GM19238 (cell line): ENCODE results near the gene MRPS6.

Experiments used
- DNase-seq: peaks from one replicate; pipeline ENCODE4 v3.0.0; 2011; ENCODE audit warnings: low spot score; ENCODE audit not compliant: insufficient read length

MRPS6 gene

GRCh38 chr21:34073032-34073748, at the start of gene MRPS6, which contains the start of gene SLC5A3:
TSS of gene MRPS6 (plus strand) at chr21:34073578. CDS start at chr21:34073701, 123 bp downstream.
TSS of gene SLC5A3 (plus strand) at chr21:34073578. CDS start at chr21:34095199, 21,621 bp downstream.
- DNase-seq = peak; percentile 85

DNA sequence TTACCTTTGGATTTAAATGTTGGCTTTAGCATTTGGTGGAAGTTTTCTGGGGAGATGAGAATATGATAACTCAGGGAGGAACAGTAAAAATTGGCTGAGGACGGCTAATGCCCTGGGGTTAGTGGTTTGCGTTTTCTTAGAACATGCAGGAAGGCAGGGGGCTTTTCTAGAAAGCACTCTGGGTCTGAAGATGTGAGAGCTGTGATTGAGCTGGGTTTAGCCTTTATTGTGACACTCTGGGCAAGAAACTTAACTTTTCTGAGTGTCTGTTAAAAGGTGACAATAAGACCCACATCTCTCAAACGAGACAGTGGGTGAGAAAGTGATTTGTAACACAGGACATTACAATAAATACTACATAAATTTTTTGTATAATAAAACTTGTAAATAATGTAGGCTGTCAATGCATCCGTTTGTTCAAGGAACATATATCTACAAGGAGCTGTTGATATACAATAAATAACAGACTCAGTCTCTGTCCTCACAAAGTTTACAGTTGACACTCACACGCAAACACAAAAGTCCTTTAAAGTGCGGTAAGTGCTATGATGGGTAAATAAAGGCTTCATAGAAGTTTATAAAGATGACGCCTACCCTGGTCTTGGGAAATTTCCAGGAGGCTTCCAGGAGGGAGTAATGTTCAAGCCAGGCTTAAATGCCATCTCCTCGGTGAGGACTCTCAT, 49.5 kb upstream of the MRPS6 start:
- DNase-seq = no peak

GRCh38 chr21:34024374-34024693, 49.0 kb upstream of the MRPS6 start:
- no peak for DNase-seq

DNA sequence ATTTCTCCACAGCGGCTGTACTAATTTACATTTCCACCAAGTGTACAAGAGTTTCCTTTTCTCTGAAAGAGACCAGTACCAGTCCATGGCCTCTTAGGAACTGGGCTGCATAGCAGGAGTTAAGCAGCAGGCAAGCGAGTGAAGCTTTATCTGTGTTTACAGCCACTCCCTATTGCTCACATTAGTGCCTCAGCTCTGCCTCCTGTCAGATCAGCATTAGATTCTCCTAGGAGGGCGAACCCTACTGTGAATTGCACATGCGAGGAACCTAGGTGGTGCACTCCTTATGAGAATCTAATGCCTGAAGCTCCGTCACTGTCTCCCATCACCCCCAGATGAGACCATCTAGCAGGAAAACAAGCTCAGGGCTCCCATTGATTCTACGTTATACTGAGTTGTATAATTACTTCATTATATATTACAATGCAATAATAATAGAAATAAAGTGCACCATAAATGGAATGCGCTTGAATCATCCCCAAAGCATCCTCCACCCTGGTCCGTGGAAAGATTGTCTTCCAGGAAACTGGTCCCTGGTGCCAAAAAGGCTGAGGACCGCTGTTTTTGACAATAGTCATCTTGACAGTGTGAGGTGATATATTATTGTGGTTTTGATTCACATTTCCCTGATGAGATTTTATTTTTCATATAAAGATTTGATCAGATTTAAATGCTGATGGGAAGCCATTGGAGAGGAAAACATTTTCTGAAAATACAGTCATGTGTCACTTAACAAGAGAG, 45.5 kb upstream of the MRPS6 start:
- DNase-seq = no peak

DNA sequence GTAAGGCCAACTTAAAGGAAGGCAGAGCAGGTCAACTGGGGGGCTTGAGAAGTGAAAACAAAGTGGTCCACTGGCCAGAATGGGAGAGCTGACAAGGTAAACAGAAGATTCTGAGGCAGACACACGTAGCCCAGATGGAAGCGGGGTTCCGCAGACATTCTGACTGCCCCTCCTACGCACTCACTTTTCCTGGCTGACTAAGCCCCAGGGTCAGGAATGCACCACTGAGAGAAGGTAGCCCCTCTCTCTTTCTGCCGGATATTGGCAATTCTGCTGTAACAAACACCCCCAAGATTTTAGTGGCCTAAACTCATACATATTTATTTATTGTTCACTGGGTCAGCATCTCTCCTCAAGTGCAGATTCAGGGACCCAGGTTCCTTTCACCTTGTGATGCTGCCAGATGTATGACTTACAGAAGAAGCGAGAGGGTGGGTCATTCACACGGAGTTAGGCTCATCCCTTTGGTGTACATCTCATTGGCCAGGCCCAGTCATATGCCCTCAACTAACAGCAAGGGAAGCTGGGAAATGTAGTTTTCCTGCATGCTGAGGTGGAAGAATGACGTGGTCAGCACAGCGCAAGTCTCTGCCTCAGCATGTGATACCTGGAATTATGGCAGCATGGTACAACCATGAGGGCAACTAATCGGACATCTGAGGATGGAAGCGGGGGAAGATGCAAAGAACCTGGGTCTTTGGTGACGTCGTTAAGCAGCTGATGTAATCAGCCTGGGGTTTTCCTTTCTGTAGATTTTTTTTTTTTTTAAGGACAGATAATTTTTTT, 43.4 kb upstream of the MRPS6 start:
- DNase-seq = no peak

- no peak for DNase-seq
These were observed 41.5 kb upstream of the MRPS6 start for GRCh38 chr21:34031835-34032370.

DNA sequence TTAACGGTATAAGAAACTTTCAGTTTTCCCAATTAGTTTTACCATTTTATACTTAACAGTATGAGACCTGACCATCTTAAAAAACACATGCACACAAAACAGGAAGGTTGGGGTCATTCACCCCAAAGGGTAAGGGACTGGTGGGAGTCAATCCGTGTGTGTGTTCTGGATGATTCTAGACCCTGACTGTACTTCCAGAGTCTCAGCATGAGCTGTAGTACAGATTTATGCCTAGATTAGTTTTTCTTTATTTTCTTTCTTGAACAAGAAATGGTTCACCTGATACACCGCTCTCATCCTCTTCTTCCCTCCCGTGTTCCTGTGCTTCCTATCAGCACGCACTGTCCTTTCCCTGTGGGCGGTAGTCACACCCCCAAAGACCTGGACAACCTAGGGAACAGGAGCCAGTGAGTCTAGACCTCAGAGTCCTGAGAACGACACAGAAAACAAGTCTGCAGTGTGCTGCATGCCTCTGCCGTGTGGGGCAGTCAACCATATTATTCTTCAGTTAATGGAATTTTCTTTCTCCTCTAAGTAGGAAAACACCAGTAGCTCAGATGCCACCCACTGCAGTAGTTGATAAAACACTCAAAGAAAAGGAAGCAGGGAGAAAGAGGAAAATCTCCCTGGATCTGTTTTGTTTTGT, 38.9 kb upstream of the MRPS6 start:
- no peak for DNase-seq

DNA sequence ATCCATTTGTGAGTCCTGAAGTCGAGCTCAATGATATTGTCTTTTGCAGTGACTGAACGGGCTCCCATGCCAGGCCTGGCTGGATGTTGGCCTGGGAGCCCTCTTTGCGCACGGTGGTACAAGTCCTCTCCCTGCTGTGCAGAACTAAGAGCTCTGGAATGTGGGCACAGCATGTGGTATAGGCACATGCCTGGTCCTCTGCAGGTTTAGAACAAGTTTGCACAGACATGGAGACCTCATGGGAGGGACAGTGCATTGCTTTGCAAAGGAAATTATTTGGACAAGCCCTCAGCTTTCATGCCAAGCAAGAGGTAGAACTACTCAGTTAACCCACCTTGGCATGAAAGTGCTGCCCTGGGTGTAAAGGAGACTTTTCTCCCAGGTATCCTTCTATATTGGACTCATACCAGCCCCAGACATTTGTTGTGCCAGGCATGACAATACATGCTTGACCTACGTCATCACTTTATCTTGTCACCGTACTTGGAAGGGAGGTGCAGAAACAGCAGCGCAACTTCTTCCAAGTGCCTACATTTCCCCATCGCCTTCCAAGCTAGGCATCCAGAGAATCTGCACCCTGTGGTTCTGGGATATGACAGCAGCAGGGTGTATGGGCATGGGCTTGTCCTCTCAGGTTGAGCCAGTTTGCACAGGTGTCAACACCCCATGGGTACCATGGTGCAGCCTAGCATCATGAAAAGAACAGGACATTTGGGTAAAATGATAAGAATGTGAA, 37.6 kb upstream of the MRPS6 start:
- no peak for DNase-seq

DNA sequence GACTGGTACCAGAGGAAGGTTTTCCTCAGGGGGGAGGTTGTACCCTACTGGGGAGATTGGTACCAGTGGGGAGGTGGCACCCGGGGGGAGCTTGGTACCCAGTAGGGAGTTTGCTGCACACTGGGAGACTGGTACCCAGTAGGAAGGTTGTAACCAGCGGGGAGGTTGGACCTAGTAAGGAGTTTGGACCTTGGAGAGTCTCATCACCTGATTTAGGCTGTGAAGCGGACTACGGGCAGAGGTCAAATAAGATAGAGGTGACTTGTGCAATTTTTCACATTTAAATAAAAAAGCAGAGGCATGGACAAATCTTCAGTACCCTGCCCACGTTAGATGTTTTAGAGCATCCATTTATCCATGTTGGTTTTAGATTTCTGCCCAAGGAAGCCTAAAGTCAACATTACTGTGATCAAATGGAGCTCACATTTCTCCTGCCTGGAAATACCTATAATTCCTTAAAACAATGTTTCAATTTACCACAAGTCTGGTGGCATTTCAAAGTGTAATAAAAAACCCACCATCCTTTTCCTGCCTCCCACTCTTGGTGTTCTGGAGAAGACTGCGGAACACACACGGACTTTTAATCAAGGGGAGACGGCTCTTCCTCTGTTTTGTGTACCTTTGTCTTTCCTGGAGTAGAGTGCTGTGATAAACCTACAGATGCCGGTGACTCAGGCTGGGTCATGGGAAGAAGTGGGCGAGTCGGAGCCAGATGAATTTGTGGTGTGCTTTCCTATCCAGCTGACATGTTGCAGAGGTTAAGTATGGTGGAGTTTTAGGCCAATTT, 36.2 kb upstream of the MRPS6 start:
- no peak for DNase-seq

DNA sequence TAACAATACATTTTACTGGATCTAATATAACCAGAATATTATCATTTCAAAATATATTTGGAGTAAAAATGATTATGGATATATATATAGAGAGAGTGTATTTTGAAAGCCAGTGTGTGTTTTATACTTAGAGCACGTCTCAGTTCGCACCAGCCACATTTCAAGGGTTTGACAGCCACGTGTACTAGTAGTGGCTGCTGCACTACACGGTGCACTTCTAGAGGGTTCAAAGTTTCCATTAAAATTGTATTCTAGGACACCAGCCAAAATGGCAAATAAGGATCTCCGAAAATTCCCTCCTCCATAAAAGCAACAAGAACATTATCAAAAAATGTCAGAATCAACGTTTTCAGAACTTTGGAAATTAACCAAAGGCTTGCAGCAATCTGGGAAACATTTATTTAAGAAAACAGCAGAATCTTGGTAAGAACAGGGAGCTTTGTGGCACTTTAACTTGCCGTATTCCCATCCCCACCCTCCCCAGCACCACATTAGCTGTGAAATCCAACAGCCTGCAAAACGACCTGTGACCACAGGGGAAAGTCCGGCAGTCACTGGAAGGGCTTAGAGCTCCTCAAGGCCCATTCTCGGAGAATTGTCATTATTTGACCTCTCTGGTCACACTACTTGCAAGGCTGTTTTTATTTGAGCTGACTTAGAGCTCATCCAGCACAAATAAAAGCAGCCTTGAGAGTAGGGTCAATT, 33.5 kb upstream of the MRPS6 start:
- no peak for DNase-seq

DNA sequence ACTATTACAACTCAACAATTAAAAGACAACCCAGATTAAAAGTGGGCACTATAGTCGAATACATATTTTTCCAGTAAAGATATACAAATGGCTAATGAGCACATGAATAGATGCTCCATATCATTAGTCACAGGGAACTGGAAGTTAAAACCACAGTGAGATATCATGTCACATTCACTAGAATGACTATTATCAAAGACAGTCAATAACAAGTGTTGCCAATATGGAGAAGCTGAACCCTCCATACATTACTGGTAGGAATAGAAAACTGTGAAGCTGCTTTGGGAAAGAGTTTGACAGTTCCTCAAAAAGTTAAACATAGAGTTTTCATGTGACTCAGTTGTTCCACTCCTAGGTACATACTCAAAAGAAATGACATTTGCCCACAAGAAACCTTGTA, 30.6 kb upstream of the MRPS6 start:
- DNase-seq = no peak

- no peak for DNase-seq
These were observed 30.0 kb upstream of the MRPS6 start for GRCh38 chr21:34043333-34043732.

DNA sequence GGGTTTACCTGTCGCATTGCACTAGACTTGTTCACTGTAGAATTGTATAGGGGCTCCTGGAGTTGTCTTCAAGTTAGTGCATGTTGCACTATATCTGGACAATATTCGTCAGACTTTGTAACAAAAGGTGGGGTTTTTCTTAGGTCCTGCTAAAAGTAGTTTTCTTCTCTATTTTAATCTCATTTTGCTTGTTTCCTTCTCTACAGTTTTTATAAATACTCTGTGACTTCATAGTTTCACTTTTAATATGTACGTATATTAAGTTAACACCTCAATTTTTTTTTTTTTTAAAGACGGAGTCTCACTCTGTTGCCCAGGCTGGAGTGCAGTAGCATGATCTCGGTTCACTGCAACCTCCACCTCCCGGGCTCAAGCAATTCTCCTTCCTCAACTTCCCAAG, 26.5 kb upstream of the MRPS6 start:
- no peak for DNase-seq

GRCh38 chr21:34047835-34048234, 25.5 kb upstream of the MRPS6 start:
- DNase-seq = no peak

GRCh38 chr21:34052171-34052570, 21.2 kb upstream of the MRPS6 start:
- no peak for DNase-seq

DNA sequence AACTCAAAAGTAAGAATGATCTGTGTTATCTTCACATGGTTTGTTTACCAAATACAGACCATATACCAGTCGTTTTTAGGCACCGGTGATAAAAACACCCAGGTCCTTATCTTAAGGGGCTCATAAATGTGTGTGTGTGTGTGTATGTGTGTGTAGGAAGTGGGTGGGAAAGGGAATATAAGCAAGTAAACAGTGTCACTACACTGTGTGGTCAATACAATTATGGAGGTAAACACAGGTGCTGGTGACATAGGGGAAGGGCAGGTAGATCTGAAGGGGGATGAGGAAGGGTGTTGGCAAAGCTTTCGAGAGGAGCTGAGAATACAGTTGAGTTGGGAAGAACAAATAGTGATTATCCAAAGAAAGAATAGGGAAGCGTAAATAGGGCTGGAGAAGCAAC, 19.1 kb upstream of the MRPS6 start:
- DNase-seq = no peak

- DNase-seq = no peak
These were observed 17.8 kb upstream of the MRPS6 start for GRCh38 chr21:34055615-34056014.

DNA sequence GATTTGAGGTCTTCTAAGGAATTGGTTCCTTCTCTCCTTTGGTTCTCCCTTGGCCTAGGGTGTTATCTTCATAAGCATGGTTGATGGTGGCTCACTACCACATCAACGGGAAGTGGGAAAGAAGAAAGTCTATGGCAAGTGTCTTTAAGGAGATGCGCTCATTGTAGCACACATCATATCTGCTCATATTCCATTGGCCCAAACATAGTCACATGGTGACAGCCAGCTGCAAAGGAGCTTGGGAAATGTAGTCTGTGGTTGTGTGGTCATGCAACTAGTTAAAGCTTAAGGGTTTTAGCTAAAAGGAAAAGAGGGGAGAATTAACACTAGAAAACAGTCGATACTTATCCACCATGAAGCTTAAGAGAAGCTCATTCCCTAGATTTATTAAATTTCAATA, 11.4 kb upstream of the MRPS6 start:
- DNase-seq = no peak

DNA sequence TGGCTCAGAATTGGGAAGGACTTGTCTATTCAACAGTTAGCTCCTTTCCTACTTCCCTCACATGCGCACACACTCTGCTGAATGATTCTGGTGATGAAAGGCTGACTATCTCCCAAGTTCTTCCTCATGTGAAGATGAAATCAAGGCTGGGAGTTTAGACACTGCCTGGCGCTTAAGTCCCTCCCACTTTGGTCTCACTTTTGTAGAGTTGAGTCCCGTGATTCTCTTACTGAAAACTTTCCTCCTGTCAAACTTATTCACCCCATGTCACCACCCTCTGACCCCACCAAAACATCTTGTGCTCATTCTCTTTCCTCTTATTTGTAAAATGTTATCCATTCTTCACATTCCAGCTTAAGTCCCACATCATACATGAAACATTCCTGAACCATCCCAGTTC, 8.4 kb upstream of the MRPS6 start:
- no peak for DNase-seq
